GM19099 (cell line): ENCODE results near the gene TNS3.

Experiments used
- POLR2A ChIP-seq: IDR thresholded peaks from 3 replicates; pipeline ENCODE4 v1.6.1; 2011; ENCODE audit warnings: low read depth; ENCODE audit not compliant: insufficient read length; ENCODE audit errors: extremely low read depth

TNS3 gene

DNA sequence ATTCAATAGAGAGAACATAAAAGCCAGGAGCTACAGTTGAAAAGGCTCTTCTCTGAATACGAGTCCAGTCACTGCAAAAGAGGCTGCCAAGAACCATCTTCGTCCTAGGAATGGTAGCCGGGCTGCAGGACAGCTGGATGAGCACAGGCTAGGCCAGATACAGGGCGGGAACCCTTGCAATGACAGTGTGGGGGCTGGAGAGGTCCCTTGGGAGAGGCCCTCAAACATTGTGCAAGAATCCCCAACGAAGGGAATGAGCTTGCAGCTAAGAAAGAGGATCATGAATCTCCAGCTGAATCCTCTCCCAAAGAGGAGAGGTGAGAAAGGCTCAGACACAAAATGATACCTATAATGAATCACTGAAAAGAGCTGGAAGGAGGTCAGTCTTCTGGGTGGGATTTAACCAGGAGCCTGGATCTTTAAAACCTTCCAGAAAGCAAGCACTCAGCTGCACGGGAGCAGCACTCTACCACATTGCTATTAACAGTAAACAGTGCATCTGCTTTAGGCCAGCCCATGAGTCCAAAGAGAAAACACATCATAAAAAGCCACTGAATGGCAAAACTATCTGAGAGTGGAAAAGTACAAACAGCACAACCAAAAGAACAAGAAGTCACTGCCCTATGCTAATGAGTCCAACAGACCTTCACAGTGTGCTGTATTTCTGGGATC, 287.9 kb downstream of the TNS3 start:
- no peak for TF ChIP-seq POLR2A

DNA sequence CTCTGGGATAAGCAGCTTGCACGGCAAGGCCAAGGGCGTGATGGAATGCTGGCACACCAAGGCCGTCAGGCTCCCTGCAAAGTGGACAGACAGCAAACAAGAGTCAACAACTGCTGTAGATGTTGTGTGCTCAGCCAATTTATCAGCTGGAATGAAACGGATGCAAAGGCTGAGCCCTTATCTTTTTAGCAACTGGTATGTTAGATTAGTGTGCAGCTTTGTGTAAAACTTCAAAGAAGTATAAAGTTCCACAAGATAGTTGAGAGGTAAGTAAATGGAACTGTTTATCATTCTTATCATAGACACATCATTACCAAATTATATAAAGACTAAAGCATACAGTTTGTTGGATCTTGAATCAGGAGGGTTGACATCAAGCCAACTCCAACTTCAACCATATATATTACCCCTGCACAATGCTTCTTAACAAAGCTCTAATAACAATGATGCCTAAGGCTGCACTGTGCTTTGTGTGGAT, 289.0 kb downstream of the TNS3 start:
- no peak for TF ChIP-seq POLR2A

DNA sequence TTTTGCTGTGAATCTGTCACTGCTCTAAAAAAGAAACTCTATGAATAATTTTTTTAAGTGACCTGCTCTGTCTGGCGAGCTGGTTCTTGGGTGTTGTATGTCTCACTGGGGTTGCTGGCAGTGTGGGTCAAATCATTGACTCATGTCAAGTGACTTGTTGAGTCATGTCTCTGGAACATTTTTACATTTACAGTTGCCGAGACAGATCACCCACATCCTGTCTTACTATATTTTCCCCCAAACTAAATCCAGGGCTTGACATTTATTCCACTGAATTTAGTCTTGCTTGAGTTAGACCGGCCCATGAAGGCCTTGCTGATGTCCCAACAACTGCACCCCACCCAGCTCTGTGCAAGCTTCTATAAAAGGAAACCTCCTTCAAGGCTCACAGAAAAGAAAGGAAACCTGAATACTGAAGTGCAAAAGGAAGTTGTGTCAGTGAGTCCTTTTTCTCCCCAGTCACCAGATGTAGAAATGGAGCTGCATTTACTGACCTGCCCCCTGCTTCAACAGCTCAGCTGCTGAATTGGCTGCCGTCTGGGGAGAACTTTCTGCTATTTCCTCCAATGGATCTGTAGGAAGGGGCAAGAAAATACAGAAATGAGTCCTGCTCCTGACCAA, 290.3 kb downstream of the TNS3 start:
- no peak for TF ChIP-seq POLR2A

DNA sequence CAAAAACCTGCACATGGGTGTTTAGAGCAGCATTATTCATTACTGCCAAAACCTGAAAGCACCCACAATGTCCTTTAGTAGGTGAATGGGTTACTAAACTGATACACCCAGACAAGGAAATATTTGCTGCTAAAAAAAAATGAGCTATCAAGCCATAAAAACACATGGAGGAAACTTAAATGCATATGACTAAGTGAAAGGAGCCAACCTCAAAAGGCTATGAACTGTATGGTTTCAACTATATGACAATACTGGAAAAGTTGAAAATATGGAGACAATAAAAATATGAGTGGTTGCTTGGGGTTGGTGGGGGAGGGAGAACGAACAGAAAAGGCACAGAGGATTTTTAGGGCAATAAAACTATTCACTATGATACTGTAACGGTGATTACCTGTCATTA, 291.0 kb downstream of the TNS3 start:
- TF ChIP-seq POLR2A = no peak

DNA sequence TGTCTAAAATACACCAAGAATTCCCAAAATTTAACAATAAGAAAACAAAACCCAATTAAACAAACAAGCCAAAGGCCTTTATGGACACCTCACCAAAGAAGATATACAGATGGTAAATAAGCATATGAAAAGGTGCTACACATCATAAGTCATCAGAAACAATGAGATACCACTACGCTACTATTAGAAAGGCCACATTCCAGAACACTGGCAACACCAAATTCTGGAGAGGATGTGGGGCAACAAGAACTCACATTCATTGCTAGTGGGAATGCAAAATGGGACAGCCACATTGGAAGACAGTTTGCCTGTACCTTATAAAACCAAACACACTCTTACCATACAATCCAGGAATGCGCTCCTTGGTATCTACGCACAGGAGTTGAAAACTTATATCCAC, 291.4 kb downstream of the TNS3 start:
- TF ChIP-seq POLR2A = no peak

DNA sequence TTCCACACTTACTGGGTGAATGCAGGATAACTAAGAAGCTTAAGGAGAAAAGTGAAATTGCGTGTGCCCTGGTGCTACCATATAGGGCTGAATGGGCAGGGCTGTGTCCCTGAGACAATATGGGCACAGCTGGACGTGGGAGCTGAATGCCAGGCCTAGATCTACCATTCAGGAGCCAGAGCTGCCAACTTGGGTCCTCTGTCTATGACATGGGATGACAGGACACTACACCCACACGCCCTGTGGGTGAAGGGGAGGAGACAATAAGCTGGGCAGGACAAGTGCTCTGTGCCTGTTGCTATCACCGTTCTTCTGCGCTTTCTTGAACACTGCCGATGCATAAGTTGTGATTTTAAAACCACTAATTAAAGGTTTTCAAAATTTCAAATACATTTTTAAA, 293.9 kb downstream of the TNS3 start:
- TF ChIP-seq POLR2A = no peak

DNA sequence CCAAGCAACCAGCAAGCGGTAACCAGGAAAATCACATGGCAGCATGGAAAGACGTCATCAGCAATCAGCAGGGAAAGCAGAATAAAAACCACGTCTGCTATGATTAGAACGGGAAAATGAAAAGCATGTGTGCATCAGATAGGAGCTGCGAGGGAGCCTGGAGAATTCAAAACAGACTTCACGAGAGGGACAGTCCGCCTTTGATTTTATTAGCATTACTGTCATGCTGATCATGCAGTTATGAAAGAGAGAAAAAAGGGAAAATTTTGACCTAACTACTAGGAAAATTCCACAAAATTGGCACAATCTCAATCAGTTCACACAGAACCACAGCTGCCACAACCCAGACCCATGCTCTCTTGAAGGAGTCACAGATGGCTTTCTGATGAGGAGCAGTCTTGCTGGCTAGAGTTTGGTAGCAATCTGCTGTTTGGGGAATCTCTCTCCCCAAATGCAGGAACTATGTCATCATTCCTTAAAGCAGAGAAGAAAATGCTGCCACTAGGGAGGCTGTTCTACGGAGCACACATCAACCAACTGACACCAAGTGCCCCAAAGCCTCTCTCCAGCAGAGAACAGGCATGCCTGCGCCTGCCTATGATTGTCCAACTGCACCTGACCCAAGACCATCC, 295.9 kb downstream of the TNS3 start:
- TF ChIP-seq POLR2A = no peak

DNA sequence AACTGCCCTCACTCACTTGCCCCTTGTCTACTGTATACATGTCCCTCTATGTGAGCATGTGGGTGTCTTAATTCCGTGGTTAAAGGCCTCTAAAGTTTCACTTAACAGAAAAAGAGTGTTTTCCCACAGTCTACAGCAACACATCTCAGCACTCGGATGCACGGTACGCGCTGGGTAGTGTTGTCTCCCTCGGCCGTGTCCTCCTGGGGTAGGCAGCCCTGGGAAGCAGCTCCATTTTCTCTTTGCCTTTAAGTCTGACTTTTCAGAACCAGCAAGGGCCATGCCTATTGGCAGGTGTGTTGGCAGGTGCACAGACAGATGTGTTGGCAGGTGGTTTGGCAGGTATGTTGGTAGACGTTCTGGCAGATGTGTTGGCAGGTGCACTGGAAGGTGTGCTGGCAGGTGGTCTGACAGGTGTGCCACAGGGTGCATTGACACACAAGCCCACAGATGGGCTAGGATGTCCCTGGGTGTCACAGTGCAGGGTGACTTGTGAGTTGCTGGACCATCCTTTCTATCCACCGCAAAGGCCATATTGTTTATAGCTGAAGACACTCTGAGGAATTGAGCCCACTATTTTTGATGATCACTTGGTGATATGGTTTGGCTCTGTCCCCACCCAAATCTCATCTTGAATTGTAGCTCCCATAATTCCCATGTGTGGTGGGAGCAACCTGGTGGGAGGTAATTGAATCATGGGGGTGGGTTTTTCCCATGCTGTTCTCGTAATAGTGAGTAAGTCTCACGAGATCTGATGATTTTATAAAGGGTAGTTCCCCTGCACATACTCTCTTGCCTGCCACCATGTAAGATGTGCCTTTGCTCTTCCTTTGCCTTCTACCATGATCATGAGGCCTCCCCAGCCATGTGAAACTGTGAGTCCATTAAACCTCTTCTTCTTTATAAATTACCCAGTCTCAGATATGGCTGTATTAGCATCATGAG, 296.9 kb downstream of the TNS3 start:
- TF ChIP-seq POLR2A = no peak

DNA sequence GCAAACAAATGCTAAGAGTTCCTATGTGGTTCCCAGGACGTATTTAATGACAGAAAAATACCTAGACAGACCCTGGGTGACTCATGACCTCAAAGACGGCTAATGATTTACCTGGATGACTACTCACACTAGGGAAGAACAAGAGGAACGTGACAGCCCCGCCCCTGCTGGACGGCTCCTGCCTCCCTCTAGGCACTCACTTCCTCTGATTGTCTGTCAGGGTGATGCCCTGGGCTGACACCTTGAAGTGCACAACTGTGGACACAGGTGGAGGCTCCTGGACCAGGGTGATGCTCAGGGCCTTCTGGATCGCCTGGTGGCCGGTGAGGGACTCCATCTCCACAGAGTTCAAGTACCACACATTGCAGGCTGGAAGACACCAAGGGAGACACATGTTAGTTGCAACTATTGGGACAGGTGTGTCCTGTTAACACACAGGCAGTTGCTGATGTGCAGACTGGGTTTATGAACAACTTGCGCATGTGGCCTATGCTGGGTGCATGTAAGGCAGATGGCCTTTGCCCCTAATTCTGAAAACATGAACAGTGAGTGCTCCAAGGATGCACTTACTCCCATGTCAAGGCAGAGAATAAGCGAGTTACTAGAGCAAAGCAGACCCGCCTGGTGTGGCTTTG, 298.3 kb downstream of the TNS3 start:
- no peak for TF ChIP-seq POLR2A

DNA sequence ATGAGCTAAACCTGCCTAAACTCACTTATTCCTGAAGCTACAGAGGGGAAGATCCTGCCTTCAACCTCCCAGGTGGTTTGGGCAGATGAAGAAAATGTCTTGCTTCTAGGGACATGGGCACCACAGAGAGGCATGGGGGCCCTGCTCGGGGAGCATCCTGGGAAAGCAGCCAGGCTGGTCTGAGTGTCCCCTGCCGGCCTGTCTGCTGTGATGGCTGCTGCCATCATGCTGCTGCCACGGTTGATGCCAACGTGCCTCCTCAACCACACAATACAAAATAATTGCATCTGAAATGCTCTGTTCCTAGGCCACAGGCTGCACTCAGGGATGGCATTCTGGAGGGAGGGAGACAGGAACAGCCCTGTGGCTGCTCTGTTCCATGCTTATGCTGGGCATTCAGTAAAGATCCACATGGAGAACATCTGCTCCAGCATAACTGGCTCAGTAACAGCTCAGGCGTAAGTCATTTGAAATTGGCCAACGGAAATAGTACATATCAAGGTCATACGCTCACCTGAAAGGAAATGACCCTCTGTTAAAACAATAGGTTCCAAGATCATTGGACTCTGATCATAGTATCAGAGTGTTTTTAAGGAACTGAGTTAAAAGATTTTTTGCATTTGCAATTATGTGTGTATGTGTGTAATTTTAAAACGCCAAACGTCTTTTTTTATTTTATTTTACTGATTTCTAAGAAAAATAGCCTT, 299.0 kb downstream of the TNS3 start:
- no peak for TF ChIP-seq POLR2A

DNA sequence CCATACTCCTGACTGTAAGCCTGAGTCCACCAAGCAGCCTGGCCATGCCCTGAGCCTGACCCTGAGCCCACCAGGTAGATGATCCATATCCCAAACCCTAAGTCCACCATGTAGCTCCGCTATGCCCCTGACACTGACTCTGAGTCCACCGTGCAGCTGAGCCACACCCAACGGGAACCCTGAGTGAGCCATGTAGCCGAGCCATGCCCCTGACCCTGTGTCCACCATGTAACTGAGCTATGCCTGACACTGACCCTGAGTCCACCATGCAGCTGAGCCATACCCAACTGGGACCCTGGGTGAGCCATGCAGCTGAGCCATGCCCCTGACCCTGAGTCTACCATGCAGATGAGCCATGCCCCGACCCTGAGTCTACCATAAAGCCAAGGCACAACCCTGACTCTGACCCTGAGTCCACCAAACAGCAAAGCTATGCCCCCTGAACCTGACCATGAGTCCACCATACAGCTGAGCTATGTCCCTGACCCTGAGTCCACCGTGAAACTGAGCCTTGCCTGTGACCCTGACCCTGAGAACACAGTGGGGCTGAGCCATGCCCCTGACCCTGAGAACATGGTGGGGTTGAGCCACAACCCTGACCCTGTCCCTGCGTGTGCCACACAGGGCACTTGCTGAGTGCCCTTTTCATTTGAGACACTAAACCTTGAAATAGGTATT, 299.8 kb downstream of the TNS3 start:
- TF ChIP-seq POLR2A = no peak

DNA sequence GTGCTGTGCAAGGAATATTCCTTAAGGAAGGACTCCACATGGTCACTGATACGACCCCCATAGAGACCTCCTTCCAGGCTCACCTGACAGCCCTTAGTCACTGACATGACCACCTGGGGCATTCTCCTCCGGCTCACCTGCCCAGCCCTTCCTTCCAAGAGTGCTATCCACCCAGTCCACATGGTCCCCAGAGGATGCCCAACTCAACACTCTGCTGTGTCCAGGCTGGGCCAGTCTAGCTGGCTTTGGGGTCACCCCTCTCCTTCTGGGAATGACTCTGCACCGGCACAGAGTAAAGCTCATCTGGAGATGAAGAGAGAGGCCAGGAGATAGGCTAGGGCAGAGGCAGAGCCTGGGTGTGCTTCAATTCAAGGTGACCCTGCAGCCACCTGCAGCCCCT, 300.8 kb downstream of the TNS3 start:
- no peak for TF ChIP-seq POLR2A

DNA sequence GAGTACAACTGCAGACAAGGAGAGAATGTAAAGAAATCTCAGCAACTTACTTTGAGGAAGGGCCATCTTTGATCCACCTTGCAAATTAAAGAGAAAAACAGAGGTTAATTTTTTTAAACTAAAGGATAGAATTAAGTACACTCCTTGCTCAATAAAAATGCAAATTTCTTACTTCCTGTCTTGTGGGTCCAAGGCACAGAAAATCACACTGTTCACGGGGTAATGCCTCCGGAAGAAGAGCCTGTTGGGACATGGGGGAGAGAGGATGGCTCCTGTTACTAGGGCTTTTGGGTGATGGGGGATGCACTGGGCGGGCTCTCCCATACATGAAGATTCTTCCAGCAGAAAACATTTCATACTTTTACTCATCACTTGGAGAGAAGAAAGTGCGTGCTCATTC, 301.8 kb downstream of the TNS3 start:
- TF ChIP-seq POLR2A = no peak

DNA sequence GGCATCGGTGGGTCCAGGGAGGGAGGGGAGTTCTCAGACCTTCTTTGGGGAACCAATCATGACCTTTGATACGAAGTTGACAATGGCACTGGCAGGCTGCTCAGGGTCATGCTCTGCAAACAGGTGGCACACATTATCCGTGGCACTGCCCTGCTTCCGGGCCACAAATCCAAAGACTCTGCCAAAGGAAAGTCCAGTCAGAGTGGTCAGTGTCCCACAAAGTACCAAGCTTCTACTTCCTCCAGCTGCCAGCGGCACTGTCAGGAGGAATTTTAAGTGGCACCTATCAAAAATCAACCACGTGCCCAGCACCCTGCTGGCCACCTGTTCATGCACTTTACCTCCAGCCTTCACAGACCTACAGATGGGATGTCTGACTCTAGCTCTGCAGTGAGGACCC, 303.9 kb downstream of the TNS3 start:
- TF ChIP-seq POLR2A = no peak
